HG02763 (cell line): ENCODE data around the gene SLC29A4.
"Not testable (repeated sequence)": the region's sequence is repeated elsewhere in the genome, so short reads cannot be mapped to it uniquely, and the experiment has no call there.

ENCODE experiments used
- ATAC-seq: cut with Tn5 transposase; IDR thresholded peaks from one replicate; pipeline ENCODE4 v1.9.1; 2021; ENCODE audit warnings: mild to moderate bottlenecking, moderate library complexity; ENCODE audit not compliant: unreplicated experiment

The SLC29A4 gene

DNA sequence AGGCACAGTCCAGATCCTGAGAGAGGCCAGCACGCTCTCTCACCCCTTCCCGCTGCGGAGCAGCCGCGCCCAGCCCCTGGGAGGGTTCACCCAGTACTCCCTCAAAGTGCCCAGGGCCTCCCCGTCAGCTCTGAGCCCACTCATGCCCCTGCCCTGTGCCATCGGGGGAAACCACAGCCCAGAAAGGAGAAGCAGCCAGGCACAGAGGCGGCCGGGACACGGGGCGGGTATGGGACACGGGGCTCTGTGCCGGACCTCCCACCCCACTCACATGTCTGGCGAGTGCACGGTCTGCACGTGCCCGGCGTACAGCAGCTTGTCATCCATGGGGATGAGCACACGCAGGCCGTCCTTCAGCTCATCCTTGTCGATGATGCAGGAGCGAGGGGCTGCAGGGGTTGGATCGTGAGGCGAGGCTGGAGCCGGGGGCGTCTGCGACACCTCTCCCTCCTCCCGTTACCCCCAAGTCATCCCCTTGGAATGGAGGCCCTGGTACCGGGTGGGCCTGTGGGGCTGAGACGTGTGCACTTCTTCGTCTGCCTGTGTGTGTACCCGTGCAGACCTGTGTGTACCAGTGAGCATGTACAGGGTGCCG is 38.2 kb downstream of the SLC29A4 start:
- no peak for ATAC-seq

DNA sequence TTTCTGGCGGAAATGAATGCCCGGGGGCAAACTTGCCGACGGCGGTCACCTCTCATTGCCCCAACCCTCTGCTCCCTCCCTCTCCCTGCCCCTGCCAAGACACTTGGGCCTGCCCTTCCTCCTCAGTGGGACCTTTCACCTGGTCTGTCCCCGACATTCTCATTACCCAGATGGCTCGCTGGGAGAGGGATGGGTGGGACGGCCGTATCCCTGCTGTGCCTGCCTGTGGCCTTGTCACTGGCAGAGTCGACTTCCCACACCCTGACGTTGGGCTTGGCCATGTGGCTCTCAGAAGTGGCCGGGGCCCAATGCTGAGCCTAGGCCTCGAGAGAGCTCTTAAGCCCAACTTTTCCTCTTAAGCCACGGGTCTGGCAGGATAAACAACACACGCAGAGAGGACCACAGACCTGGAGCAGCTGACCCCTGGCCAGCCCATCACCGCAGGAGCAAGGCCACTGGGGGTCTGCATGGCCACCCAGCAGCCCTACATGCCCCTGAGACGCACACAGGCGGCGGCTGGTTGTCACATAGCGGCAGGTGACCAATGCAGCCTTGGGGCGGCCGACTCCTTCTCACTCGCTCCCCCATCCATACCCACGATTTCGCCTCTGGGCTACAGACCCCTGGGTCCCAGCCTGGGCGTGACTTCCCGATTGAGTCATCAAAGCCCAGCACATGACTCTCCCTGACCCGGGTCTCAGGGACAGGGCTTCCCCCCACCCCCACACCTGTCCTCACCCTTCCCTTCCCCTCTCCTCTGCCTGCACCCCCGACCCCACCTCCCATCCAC is 40.1 kb downstream of the SLC29A4 start:
- ATAC-seq, result no peak

DNA sequence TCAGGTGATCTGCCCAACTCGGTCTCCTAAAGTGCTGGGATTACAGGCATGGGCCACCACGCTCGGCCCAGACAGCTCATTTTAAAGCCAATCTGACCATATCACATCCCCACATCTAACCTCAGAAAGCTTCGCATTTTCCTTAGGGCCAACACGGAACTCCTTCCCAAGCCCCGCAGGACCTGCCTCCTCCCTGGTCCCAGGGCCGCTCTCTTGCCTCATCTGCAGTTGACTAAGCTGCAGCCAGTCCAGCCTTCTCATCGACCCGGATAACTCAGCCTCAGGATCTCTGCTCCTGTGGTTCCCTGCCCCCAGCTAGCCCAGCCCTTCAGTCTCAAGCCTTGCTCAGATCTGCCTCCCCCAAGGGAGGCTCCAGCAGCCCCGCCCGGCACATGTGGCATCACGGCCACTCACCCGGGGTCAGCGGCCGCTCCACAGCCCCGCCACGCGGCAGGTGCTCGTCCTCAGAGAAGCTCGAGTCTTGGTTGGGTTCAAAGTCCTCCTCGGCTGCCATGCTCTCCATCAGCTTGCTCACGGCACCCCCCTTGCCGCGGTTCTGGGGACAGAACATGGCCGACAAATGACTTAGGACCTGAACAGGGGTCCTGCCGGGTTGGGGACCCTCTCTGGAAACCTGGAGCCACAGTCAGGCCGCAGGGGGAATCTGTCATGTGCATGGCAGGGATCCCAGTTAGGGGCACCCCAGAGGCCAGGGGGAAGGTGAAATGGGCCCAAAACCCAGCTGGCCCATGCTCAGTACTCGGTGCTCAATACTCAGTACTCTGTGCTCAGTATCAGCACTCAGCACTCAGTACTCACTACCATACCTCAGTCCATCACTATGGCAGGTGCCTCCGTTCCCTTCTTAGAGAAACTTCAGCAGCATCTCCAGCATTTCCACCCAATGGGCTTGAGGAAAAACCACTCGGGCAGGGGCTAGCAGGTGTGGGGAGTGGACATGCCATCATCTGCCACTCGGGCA is 41.3 kb downstream of the SLC29A4 start:
- ATAC-seq, result not testable (repeated sequence)

DNA sequence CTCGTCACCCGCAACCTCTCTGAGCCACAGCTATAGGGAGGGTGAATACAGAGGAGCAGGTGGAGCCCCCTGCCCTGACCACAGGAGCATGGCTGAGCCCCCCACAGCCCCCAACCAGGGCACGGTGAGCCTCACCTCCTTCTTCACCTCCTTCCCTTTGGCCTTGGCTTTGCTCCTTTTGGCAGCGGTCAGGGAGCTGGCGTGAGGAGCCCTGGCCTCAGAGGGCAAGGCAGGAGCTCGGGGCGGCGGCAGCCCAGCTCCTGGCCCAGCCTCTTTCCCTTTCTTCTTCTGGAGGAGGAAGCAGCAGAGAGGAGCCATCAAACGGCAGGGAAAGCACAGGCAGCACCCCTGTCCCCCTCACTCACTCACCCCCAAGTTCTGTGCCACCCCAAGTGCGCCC is 42.2 kb downstream of the SLC29A4 start:
- no peak for ATAC-seq

DNA sequence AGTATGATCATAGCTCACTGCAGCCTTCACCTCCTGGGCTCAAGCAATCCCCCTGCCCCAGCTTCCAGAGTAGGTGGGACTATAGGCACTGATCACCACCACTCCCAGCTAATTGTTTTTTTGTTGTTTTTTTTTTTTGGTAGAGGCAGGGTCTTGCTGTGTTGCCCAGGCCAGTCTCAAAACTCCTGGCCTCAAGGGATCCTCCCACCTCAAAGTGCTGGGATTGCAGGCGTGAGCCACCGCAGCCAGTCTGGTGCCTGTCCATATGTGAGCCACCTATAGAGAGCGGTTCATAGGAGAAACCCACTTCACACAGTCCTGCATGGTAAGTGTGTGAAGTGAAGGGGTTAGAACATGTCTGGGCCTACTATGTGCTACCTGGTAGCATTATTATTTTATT is 47.5 kb downstream of the SLC29A4 start:
- no peak for ATAC-seq

DNA sequence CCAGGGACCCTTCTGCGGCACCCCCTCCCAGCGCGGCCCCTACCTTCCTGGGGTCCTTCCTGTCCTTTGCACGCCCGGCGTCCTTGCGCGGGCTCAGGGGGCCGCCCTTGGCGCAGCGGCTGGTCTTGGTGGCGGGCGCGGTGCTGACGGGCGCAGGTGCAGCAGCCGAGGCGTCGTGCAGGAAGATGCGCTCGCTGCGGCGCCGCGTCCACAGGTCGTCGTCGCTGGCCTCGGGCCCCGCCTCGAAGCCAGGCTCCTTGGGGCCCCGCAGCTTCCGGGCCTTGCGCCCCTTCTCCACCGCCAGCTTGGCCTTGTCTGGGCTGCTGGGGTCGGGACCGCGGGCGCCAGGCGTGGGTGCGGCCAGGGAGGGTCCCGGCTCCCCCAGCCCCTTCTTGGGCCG is 49.8 kb downstream of the SLC29A4 start:
- ATAC-seq, result no peak

DNA sequence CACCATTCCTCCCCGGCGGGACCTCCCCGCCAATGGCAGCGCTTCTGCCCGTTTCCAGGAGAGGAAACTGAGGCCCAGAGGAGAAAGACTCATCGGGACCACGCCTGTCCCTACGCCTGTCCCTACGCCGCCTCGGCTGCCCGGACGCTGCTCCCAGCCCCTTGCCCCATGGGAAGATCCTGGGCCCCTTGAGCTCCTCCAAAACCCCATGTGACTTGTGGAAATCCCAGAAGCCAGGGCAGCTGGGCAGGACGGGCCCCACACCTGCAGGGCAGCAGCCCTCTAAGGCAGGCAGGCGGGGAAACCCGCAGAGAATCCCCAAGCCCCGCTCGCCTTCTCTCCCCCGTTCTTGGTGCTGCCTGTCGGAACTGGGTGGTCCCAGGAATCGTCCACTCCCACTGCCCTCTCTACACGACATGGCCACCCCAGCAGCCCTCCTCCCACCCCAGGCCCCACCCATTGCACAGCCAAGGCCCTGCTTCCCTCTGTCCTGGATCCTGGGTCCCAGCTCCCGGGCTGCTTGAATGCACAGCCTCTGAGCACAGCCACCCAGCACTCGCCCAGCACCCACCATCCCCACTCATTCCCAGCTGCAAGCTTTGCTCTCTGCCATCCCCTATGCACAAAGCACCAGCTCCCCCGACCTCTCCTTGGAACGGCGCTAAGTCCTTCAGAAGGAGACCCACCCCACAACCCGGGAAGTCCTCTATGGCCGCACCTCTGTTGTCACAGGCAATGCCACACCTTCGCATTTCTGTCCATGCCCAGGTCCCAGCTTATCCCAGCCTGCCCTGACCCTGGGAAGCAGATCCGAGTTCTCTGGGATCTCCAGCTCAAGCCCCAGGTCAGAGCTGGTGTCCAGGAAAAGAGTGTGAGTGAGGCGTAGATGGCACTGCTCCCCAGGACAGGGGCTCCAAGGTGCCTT is 50.6 kb downstream of the SLC29A4 start:
- ATAC-seq, result no peak

DNA sequence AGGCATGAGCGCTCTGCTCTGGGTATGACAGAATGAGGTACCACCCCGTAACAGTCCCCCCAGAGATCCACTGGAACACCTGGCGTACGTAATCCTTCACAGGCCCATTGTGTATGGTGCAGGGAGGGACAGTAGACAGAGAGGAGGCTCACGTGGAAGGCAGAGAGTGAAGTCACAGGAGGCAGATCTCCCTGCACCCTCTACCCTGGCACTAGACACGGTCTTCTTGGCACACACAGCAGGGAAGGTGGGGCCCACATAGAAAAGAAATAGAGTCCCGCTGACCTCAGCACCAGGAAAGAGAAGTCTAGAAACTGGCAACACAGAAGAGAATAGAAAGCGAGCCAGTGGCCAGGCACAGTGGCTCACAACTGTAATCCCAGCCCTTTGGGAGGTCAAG is 51.9 kb downstream of the SLC29A4 start:
- ATAC-seq, result no peak

DNA sequence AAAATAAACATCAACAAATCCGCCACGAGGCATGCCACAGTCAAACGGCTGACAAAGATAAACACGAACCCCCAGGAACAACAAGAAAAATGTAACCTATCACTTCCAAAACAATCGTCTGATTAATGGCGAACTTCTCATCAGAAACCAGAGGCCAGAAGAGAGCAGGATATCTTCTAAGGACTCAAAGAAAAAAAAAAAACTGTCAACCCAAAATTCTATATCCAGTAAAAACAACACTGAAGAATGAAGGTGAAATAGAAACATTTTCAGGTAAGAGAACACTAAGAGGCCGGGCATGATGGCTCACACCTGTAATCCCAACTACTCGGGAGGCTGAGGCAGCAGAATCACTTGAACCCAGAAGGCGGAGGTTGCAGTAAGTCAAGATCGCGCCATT is 54.3 kb downstream of the SLC29A4 start:
- ATAC-seq, result no peak

DNA sequence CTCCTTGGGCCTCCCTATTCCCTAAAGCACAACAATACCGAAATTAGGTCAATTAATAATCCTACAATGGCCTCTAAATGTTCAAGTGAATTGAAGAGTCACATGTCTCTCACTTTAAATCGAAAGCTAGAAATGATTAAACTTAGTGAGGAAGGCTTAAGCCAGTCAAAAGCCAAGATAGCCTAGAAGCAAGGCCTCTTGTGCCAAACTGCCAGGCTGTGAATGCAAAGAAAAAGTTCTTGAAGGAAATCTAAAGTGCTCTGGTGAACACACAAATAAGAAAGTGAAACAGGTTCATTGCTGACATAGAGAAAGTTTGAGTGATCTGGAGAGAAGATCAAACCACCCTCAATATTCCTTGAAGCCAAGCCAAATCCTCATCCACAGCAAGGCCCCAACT is 57.2 kb downstream of the SLC29A4 start:
- ATAC-seq, result no peak

DNA sequence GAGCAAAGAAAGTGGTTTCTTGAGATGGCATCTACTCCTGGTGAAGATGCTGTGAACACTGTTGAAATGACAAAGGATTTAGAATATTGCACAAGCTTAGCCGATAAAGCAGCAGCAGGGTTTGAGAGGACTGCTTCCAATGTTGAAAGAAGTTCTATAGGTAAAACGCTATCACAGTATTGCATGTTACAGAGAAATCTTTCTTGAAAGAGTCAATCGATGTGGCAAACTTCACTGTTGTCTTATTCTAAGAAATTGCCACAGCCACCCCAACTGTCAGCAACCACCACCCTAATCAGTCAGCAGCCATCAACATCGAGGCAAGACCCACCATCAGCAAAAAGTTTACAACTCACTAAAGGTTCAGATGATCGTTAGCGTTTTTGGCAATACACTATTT is 59.9 kb downstream of the SLC29A4 start:
- ATAC-seq, result no peak

DNA sequence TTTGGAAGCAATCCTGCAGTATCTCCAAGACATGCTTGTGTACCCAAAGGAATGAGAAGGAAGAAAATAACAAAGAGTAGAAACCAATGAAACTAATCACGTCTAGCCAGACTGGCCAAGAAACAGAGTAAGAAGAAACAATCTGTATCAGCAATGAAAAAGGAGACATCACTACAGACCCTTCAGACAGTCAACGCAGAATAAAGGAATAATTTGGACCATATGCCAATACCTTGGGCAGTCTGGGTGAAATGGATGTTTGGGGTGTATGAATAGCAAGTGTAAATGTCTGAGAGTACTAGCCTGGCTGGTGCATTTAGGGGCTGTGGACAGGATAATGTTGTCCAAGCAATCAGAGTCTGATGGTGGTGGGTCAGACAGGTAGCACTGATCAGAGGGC is 61.1 kb downstream of the SLC29A4 start:
- ATAC-seq, result no peak

DNA sequence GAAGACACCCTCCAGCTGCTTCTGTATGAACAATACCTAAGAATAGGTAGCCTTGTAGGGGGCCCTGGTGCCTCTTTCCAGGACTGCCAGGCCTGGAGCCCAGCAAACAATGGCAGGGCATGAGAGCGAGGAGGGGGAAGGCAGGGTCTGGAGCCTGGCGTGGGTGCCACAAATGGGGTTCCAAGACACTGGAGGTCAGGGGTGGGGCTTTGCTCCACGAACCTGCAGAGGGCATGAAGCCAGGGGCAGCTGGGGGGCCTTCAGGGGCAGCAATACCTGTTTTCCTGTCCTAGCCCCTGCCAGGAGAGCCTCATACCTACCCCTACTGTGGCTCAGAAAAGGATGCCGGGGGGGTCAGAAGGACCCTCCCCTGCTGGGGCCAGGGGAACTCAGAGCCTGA is 61.6 kb downstream of the SLC29A4 start:
- no peak for ATAC-seq

DNA sequence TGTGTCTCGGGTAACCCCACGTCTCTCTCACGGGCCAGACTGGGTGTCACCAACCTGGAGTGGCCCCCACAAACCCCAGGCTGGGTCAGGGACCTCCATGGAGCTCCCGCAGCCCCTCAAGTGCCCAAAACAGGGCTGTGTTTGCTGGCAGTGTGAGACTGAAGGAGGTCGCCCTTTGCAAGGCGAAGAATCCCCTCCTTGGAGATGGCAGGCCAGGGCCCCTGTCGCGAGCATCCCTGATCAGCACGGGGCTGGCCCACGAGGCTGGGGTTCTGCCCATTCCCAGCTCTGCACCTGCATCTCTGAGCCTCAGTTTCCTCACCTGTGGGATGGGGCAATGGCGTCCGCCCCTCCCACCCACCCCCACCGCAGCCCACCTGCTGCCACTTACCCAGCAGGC is 62.4 kb downstream of the SLC29A4 start:
- ATAC-seq, result no peak

DNA sequence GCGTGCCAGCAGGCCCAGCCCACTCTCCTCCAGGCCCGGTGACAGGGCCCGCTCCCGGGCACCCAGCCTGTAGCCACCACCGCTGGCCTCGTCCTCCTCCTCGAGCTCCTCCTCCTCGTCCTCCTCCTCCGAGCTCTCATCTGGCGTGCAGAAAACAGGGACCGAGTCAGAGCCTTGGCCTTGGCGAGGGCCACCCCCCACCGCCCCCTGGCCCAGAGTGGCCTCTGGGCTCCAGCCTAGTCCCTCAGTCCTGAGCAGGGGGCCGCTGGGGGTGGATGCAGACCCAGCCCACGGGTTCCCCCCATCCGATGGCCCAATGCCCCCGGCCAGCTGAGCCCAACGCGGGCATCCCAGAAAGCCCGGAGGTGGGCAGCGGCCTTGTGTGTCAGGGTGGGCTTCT is 62.9 kb downstream of the SLC29A4 start:
- no peak for ATAC-seq

DNA sequence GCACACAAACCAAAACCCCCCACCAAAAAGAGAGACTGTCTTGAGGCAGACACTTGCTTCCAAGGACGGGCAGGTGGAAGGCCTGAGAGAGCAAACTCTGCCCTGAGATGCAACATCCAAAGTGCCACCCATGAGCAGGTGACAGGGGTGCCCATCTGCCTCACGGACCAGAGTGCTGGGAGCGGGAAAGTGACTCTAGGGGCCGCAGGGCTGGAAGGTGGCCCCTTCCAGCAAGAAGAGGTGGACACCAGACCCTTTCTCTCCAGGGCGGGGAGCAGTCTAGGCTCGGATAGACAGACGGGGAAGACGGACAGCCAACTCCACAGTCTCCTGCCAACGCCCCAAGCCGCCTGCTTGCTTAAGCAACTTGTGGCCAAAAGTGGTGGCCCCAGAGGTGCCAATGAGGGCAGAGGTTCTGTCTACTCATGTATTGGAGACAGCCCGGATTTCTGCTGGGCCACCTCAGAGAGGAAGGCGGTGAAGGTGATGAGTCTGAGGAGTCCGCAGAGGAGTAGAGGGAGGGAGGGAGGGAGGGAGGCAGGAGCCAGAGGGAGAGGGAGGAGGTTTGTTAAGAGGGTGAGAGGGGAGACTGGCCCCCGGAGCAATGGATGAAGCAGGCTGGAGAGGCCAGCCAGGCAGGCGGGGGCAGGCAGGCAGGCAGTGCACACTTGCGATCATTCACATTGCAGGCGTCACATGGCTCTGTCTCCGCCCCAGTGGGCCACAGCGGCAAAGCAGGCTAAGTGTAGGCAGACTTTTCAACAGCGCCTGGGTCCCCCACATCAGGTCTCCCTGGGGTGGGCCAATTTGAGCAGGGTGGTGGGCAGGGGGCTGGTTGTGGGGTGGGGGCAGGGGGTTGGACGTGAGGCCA is 65.6 kb downstream of the SLC29A4 start:
- no peak for ATAC-seq

DNA sequence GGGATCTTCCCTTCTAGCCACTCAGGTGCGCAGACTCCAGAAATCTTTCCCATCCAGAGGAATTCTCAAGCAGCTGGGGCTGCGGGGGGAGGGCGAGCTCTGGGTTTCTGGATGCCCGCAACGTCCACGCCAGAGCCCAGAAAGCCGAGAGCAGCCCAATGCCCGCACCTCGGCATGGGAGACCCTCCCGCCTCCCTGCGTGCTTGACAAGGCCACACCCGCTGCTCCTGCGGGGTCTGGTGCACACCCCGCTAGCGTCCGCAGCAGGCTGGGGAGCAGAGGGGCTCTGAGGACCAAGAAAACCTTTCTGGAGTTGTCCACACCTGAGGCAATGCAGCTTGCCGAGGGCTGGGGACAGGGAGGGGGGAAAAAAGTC is 66.2 kb downstream of the SLC29A4 start:
- no peak for ATAC-seq

DNA sequence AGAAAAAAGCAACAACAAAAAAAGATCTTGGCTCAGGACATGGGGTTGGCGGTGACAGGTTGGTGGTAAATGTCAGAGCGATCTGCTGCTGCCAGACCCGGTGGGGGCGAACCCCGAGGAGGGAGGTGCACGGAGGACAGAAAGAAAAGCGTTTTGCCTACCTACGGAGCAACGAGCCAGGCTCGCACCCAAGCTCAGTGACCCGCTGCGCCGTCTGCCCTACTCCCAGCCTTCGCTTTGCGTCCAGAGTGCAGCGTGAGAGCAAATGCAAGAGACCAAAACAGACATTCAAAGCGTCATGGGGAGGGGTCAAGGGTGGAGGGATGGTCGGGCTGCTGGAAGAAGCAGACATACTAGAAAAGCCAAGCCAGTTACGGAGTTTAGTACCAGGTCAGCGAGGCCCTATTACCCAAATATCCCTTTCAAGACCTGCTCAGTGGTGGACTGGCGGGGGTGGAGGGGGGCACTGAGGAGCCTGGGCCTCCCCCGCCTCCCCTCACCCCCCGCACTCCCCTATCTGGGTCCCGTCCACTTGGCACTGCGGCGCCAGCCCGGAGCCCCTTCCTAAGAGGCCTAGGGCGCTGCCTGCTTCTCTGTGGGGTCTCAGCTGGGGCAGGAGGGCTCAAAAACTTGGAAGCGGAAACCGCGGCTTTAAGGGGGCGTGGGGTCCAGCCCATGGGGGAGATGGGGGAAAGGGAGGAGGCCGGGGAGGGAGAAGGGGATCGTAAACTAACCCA is 66.9 kb downstream of the SLC29A4 start:
- no peak for ATAC-seq

DNA sequence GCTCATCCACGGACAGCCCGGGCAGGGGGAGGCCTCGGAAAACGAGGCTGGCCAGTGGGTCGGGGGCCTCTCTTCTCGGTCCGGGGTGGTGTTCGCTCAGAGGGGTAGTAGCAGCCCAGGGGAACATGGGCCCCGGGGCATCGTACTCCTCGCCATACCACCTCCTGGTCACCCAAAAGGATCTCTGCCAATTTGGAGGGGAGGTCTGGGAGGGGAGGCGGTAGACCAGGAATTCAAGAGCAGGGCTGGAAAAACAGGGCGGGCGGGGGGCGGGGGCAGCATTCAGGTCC is 67.4 kb downstream of the SLC29A4 start:
- no peak for ATAC-seq
